ENCODE results near the gene SDK2.

Gene SDK2

DNA sequence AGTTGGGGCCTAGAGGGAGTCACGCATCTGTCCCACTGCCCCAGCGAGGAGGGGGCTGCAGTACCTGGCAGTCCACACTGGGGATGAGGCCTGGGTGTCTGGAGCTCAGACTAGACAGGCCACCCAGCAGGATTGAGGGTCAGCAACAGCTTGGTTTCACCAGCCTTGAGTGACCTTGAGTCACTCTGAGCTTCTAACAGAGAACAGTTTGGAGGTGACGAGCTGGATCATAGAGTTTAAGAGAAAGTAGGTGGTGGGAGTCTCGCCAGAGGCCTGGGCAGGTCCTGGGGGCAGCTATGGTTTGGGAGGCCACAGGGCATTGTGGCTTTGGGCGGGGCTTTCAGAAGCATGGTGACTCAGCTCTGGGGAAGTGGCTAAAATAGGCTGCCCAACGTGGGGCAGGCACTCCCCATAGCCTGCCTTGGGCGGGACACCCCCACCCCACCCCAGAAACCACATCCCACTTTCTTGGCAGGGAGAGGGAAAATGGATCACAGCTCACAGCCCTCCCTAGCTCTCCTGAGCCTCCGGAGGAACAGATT is 352.9 kb downstream of the SDK2 start:
- peak overlapping the region; percentile 6 for H3K4me3 ChIP-seq (ENCODE audit: low read depth, low read length)
- TF ChIP-seq, protein P1, sequence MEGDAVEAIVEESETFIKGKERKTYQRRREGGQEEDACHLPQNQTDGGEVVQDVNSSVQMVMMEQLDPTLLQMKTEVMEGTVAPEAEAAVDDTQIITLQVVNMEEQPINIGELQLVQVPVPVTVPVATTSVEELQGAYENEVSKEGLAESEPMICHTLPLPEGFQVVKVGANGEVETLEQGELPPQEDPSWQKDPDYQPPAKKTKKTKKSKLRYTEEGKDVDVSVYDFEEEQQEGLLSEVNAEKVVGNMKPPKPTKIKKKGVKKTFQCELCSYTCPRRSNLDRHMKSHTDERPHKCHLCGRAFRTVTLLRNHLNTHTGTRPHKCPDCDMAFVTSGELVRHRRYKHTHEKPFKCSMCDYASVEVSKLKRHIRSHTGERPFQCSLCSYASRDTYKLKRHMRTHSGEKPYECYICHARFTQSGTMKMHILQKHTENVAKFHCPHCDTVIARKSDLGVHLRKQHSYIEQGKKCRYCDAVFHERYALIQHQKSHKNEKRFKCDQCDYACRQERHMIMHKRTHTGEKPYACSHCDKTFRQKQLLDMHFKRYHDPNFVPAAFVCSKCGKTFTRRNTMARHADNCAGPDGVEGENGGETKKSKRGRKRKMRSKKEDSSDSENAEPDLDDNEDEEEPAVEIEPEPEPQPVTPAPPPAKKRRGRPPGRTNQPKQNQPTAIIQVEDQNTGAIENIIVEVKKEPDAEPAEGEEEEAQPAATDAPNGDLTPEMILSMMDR (IDR thresholded peaks at IDR 0.05; ENCODE audit: borderline replicate concordance, insufficient read depth, low read depth, low read length) = no peak

DNA sequence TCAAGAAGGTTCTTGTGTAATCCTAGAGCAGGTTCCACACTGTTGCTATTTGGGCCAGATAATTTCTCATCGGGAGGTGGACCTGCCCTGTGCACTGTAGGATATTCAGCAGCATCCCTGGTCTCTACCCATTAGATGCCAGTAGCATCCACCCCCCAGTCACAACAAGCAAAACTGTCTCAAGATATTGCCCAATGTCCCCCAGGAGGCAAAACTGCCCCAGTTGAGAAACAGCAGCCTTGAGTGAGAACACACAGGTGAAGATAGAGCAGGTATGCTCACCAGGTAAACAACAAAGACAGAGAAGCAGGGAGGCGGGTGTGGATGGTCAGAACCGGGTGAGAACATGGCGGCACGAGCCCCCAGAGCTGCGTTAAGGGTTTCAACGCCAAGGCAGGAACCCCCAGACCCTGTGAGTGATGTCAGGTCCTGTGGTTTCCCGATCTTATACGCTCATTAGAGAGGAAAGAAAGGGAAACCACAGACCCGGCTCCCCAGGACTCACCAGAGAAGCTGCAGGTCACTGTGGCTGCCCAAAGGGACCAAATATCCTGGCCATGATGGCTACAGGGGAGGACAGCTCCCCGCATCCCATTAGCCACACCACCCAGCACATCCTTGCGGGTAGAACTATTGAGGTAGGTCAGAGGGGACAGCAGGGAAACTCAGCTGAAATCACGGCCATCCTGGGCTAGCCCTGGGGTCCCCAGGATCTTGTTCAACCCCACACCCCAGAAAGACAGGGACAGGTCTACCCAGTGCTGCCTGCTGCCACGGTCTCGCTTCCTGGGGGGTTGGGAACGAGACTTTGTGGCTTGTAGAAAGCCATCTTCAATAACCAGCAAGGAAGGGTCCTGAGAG is 353.6 kb downstream of the SDK2 start:
- TF ChIP-seq, protein P1 (IDR thresholded peaks at IDR 0.05; ENCODE audit: borderline replicate concordance, insufficient read depth, low read depth, low read length) = no peak
- no peak overlapping the region for H3K4me3 ChIP-seq (ENCODE audit: low read depth, low read length)

- TF ChIP-seq, protein P1 (IDR thresholded peaks at IDR 0.05; ENCODE audit: borderline replicate concordance, insufficient read depth, low read depth, low read length) = no peak
- no peak overlapping the region for H3K4me3 ChIP-seq (ENCODE audit: low read depth, low read length)
These were observed 354.5 kb downstream of the SDK2 start for GRCh38 chr17:73289549-73290254.

- TF ChIP-seq, protein P1 (IDR thresholded peaks at IDR 0.05; ENCODE audit: borderline replicate concordance, insufficient read depth, low read depth, low read length) = no peak
- no peak overlapping the region for H3K4me3 ChIP-seq (ENCODE audit: low read depth, low read length)
These were observed 355.5 kb downstream of the SDK2 start for GRCh38 chr17:73288534-73289302.

- H3K4me3 ChIP-seq (ENCODE audit: low read depth, low read length) = no peak overlapping the region
- TF ChIP-seq, protein P1 (IDR thresholded peaks at IDR 0.05; ENCODE audit: borderline replicate concordance, insufficient read depth, low read depth, low read length) = no peak
These were observed 357.4 kb downstream of the SDK2 start for GRCh38 chr17:73286863-73287296.

DNA sequence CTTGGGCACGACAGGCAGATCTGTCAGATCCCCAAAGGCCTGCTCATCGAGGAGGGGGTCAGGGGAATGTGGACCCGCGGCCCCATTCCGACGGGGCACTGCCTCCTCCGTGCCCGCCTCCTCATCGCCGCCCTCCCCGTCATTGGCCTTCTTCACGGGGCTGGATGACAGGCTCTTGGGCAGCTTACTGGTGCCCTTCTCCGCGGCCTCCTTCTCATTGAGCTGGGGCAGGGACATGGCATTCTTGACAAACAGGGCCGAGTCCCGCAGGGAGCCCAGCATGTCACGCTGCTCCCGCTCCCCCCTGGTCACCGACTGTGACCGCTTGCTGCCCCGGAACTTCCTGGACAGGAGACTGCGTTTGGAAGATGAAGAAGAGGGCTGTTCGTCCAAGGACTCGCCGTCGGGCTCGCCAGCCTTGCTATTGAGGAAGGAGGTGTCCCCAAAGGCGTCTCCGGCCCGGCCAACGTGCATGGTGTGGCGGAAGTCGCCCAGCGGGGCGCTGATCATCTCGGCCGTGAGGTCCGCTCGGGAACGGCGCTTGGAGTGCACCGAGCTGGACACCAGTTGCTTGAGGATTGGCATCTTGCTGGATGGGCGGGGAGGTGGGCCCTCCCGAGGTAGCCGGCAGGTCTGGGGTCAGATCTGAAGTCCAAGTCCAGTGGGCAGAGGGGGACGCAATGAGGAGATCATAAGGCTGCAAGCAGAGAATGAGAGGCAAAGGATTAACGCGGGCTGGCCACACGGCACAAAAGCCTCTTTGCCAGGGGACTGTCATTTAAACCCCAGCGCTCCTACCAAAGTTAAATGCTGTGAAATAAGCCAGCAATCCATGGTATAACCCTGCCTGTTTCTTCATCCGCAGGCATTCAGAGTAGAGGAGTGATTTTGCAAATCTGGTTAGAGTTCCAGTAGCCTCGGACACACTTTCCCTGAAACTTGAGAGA is 358.1 kb downstream of the SDK2 start:
- TF ChIP-seq, protein P1 (IDR thresholded peaks at IDR 0.05; ENCODE audit: borderline replicate concordance, insufficient read depth, low read depth, low read length) = no peak
- H3K4me3 ChIP-seq (ENCODE audit: low read depth, low read length) = no peak overlapping the region

All from GM12875 (cell line).